Mononuclear cell (primary cell): ENCODE results near the gene VAV1. TPM values are rescaled to one million over a fixed set of nuclear protein-coding genes. Genes with fewer than 3 reads are reported as not detected.
"Not testable (repeated sequence)": the region's sequence is repeated elsewhere in the genome, so short reads cannot be mapped to it uniquely, and the experiment has no call there.

Experiments used
- H3K27me3 ChIP-seq: 2 replicates; pipeline ENCODE4 v1.6.0; 2011; ENCODE audit warnings: low read length, control low read depth; ENCODE audit not compliant: insufficient read depth
- H3K4me1 ChIP-seq: 2 replicates; pipeline ENCODE4 v1.5.1; 2011; ENCODE audit warnings: mild to moderate bottlenecking, low read length, control low read depth; ENCODE audit not compliant: insufficient read depth
- H3K4me3 ChIP-seq: 2 replicates; pipeline ENCODE4 v1.5.1; 2011; ENCODE audit warnings: mild to moderate bottlenecking, low read length, moderate library complexity
- H3K9me3 ChIP-seq: 2 replicates; pipeline ENCODE4 v1.5.1; 2011; ENCODE audit warnings: low read depth, mild to moderate bottlenecking, control low read depth, low read length
- total RNA-seq: library from RNA; depleted of rRNA; stranded (reverse); fragments of >200 nt; gene quantifications from one replicate; pipeline ENCODE4 v1.2.3, GENCODE V29; 2012

Gene VAV1
- total RNA-seq, 1 donor = 46.8 TPM

- H3K4me1 ChIP-seq = peaks cover 44% of the 10 kb centered on the region
- no peak overlapping the region for H3K4me3 ChIP-seq
- no peaks in the 10 kb centered on the region for H3K27me3 ChIP-seq
- H3K9me3 ChIP-seq = no peaks in the 10 kb centered on the region
Observed at GRCh38 chr19:6765738-6766356, 6.7 kb upstream of the VAV1 start.

GRCh38 chr19:6766357-6767080 lies 6.0 kb upstream of the VAV1 start:
- Histone ChIP-seq H3K4me1 (peaks cover 44% of the 10 kb centered on the region), H3K27me3 (no peaks in the 10 kb centered on the region), H3K4me3 (peak overlapping the region; percentile 51), H3K9me3 (no peaks in the 10 kb centered on the region)

- Histone ChIP-seq H3K4me3 (peak overlapping the region; percentile 51), H3K9me3 (no peaks in the 10 kb centered on the region), H3K27me3 (no peaks in the 10 kb centered on the region), H3K4me1 (peaks cover 48% of the 10 kb centered on the region)
Observed at GRCh38 chr19:6767081-6767356, 5.5 kb upstream of the VAV1 start.

GRCh38 chr19:6767357-6768235 lies 4.9 kb upstream of the VAV1 start, which contains the start of gene SH2D3A:
Gene SH2D3A (minus strand): TSS chr19:6767435. CDS start chr19:6763748, 3,687 bp downstream.
- Histone ChIP-seq H3K9me3 (no peaks in the 10 kb centered on the region), H3K4me3 (peak within 1 kb of the TSS; percentile 51), H3K27me3 (no peaks in the 10 kb centered on the region), H3K4me1 (peaks cover 53% of the 10 kb centered on the region)

GRCh38 chr19:6768236-6768785 lies 4.2 kb upstream of the VAV1 start:
- Histone ChIP-seq H3K4me1 (peaks cover 53% of the 10 kb centered on the region), H3K27me3 (no peaks in the 10 kb centered on the region), H3K4me3 (peak overlapping the region; percentile 51), H3K9me3 (no peaks in the 10 kb centered on the region)

GRCh38 chr19:6769006-6769619 lies 3.4 kb upstream of the VAV1 start:
- Histone ChIP-seq H3K9me3 (no peaks in the 10 kb centered on the region), H3K4me3 (no peak overlapping the region), H3K27me3 (no peaks in the 10 kb centered on the region), H3K4me1 (peaks cover 53% of the 10 kb centered on the region)

- H3K4me3 ChIP-seq, H3K9me3 ChIP-seq, H3K27me3 ChIP-seq: not testable (repeated sequence)
- H3K4me1 ChIP-seq = peaks cover 55% of the 10 kb centered on the region
Observed at GRCh38 chr19:6771648-6772027, 870 bp upstream of the VAV1 start.

- no peaks in the 10 kb centered on the region for H3K9me3 ChIP-seq
- no peaks in the 10 kb centered on the region for H3K27me3 ChIP-seq
- H3K4me3 ChIP-seq = peak overlapping the region; percentile 100
- peaks cover 52% of the 10 kb centered on the region for H3K4me1 ChIP-seq
Observed at GRCh38 chr19:6772866-6773322, 386 bp downstream of the VAV1 start.

- Histone ChIP-seq H3K9me3 (no peaks in the 10 kb centered on the region), H3K27me3 (no peaks in the 10 kb centered on the region), H3K4me3 (peak overlapping the region; percentile 100), H3K4me1 (peaks cover 52% of the 10 kb centered on the region)
Observed at GRCh38 chr19:6773323-6773931, 919 bp downstream of the VAV1 start.

- H3K9me3 ChIP-seq = no peaks in the 10 kb centered on the region
- no peak overlapping the region for H3K4me3 ChIP-seq
- no peaks in the 10 kb centered on the region for H3K27me3 ChIP-seq
- peaks cover 53% of the 10 kb centered on the region for H3K4me1 ChIP-seq
Observed at GRCh38 chr19:6774821-6775707, 2.6 kb downstream of the VAV1 start.

GRCh38 chr19:6776045-6776444 lies 3.5 kb downstream of the VAV1 start:
- H3K4me3 ChIP-seq, H3K27me3 ChIP-seq, H3K9me3 ChIP-seq: not testable (repeated sequence)
- peaks cover 57% of the 10 kb centered on the region for H3K4me1 ChIP-seq

GRCh38 chr19:6776999-6777398 lies 4.5 kb downstream of the VAV1 start:
- H3K9me3 ChIP-seq = no peaks in the 10 kb centered on the region
- H3K4me3 ChIP-seq = no peak overlapping the region
- H3K27me3 ChIP-seq = no peaks in the 10 kb centered on the region
- peaks cover 58% of the 10 kb centered on the region for H3K4me1 ChIP-seq

- H3K4me1 ChIP-seq = peaks cover 54% of the 10 kb centered on the region
Observed at GRCh38 chr19:6777434-6777833, 4.9 kb downstream of the VAV1 start.

GRCh38 chr19:6778386-6778785 lies 5.9 kb downstream of the VAV1 start:
- Histone ChIP-seq H3K27me3 (no peaks in the 10 kb centered on the region), H3K4me3 (no peak overlapping the region), H3K4me1 (peaks cover 54% of the 10 kb centered on the region), H3K9me3 (no peaks in the 10 kb centered on the region)

More at GRCh38 chr19:6777434-6777833, 4.9 kb downstream of the VAV1 start:
- Histone ChIP-seq H3K9me3 (no peaks in the 10 kb centered on the region), H3K27me3 (no peaks in the 10 kb centered on the region), H3K4me3 (no peak overlapping the region)
